Activated CD8-positive, alpha-beta memory T cell treated with anti-CD3 and anti-CD28 coated beads, Interleukin-2, amount 50 U/mL, for 1 hour (primary cell): Measurements from ENCODE around the gene HECTD4.
"Not testable (repeated sequence)": the region's sequence is repeated elsewhere in the genome, so short reads cannot be mapped to it uniquely, and the experiment has no call there.

ENCODE experiments used
- DNase-seq: peaks from one replicate; pipeline ENCODE4 v3.0.0-alpha.2; 2020; ENCODE audit errors: extremely low read depth

The HECTD4 gene

GRCh38 chr12:112161711-112162110, 220.5 kb downstream of the HECTD4 start:
- DNase-seq: no peak

- no peak for DNase-seq
These were observed 221.6 kb downstream of the HECTD4 start for GRCh38 chr12:112160611-112161010.

GRCh38 chr12:112159146-112159541, 223.1 kb downstream of the HECTD4 start:
- no peak for DNase-seq

GRCh38 chr12:112158461-112159145, 223.6 kb downstream of the HECTD4 start:
- not testable (repeated sequence) for DNase-seq

- no peak for DNase-seq
These were observed 228.4 kb downstream of the HECTD4 start for GRCh38 chr12:112153893-112154219.

GRCh38 chr12:112153181-112153892, 228.9 kb downstream of the HECTD4 start:
- no peak for DNase-seq

- no peak for DNase-seq
These were observed 230.3 kb downstream of the HECTD4 start for GRCh38 chr12:112151766-112152541.

GRCh38 chr12:112149596-112149995, 232.6 kb downstream of the HECTD4 start:
- DNase-seq: no peak

GRCh38 chr12:112148031-112148513, 234.2 kb downstream of the HECTD4 start:
- DNase-seq: no peak

GRCh38 chr12:112146123-112146522, 236.1 kb downstream of the HECTD4 start:
- no peak for DNase-seq

- DNase-seq: no peak
These were observed 241.5 kb downstream of the HECTD4 start for GRCh38 chr12:112140728-112141127.

GRCh38 chr12:112134731-112135130, 247.5 kb downstream of the HECTD4 start:
- DNase-seq: no peak

GRCh38 chr12:112133418-112133817, 248.8 kb downstream of the HECTD4 start:
- DNase-seq: no peak

- DNase-seq: no peak
These were observed 250.5 kb downstream of the HECTD4 start for GRCh38 chr12:112131686-112132085.

GRCh38 chr12:112130441-112130998, 251.7 kb downstream of the HECTD4 start:
- DNase-seq: no peak

GRCh38 chr12:112126911-112127310, 255.3 kb downstream of the HECTD4 start:
- DNase-seq: no peak

- no peak for DNase-seq
These were observed 256.2 kb downstream of the HECTD4 start for GRCh38 chr12:112126000-112126438.

GRCh38 chr12:112125250-112125999, 256.8 kb downstream of the HECTD4 start, which contains the start of gene TRAFD1:
Gene TRAFD1 (plus strand): TSS chr12:112125560. CDS start chr12:112130523, 4,963 bp downstream.
- DNase-seq: peak; percentile 94

- DNase-seq: no peak
These were observed 257.3 kb downstream of the HECTD4 start for GRCh38 chr12:112124918-112125249.

- DNase-seq: no peak
These were observed 259.2 kb downstream of the HECTD4 start for GRCh38 chr12:112122823-112123690.
